H1 (cell line): ENCODE measurements around the gene MRPL1. TPM values are rescaled to one million over a fixed set of nuclear protein-coding genes. Genes with fewer than 3 reads are reported as not detected.

Source experiments
- CTCF ChIA-PET: fragments of 300-600 bp; sonication (Branson Sonifier 250); formaldehyde crosslinking; loops from one replicate; lab custom pipeline; 2021; ENCODE audit not compliant: partially characterized antibody; lab: Charles Lee
- POLR2A ChIA-PET: fragments of 300-600 bp; sonication (Branson Sonifier 250); formaldehyde crosslinking; loops from one replicate; lab custom pipeline; 2021; ENCODE audit warnings: inconsistent platforms; ENCODE audit not compliant: partially characterized antibody; lab: Charles Lee
- DNase-seq, 2 experiments: peaks; one replicate each; pipeline versions ENCODE4 v3.0.0 to v3.0.0-alpha.2; 2010 to 2022; ENCODE audit warnings: low spot score in 2 of 2, low read depth in 1 of 2, mixed read lengths in 1 of 2
- FAIRE-seq: peaks from 2 replicates; lab custom pipeline; 2011; peaks lifted over from hg19 to GRCh38; lab: Jason Lieb, UNC
- H2AFZ ChIP-seq: 2 replicates; pipeline ENCODE4 v1.8.1; 2012; ENCODE audit warnings: low read length, inconsistent platforms
- H2AK5ac ChIP-seq: 2 replicates; pipeline ENCODE4 v1.6.1; 2013; ENCODE audit warnings: low read depth, low read length
- H2BK120ac ChIP-seq: replicated peaks from 2 replicates; pipeline ENCODE3; 2013; ENCODE audit warnings: low read depth, low read length, inconsistent platforms
- H2BK12ac ChIP-seq: 2 replicates; pipeline ENCODE4 v1.6.1; 2013; ENCODE audit warnings: low read depth, low read length
- H2BK15ac ChIP-seq: 2 replicates; pipeline ENCODE4 v1.6.1; 2013; ENCODE audit warnings: low read length
- H2BK20ac ChIP-seq: 2 replicates; pipeline ENCODE4 v1.6.1; 2013; ENCODE audit warnings: low read length
- H2BK5ac ChIP-seq: 2 replicates; pipeline ENCODE4 v1.6.1; 2013; ENCODE audit warnings: low read depth, low read length
- H3K14ac ChIP-seq: 2 replicates; pipeline ENCODE4 v1.6.1; 2013; ENCODE audit warnings: inconsistent platforms; ENCODE audit not compliant: insufficient read length
- H3K18ac ChIP-seq: 2 replicates; pipeline ENCODE4 v1.6.1; 2013; ENCODE audit warnings: low read length; ENCODE audit errors: extremely low read depth
- H3K23ac ChIP-seq: 2 replicates; pipeline ENCODE4 v1.6.1; 2013; ENCODE audit warnings: inconsistent platforms; ENCODE audit not compliant: insufficient read length
- H3K23me2 ChIP-seq: 2 replicates; pipeline ENCODE4 v1.6.1; 2013; ENCODE audit warnings: low read depth, low read length
- H3K27ac ChIP-seq: 2 replicates; pipeline ENCODE4 v1.6.1; 2011; ENCODE audit warnings: low read depth, low read length, inconsistent platforms
- H3K27me3 ChIP-seq, 4 experiments: replicated peaks in 1 of 4; 1 replicate in 1 of 4; 2 replicates in 3 of 4; pipeline versions ENCODE4 v1.6.1 to v1.8.1; 2011 to 2013; ENCODE audit warnings: low read length in 3 of 4, mild to moderate bottlenecking in 3 of 4, inconsistent platforms in 2 of 4, mixed read lengths in 2 of 4, moderate library complexity in 1 of 4; ENCODE audit not compliant: control insufficient read depth in 3 of 4, insufficient read depth in 3 of 4; ENCODE audit errors: extremely low read depth in 1 of 4
- H3K36me3 ChIP-seq, 4 experiments: 2 replicates each; pipeline versions ENCODE4 v1.6.1 to v1.8.1; 2011 to 2013; ENCODE audit warnings: mild to moderate bottlenecking in 4 of 4, low read length in 3 of 4, moderate library complexity in 2 of 4, control low read depth in 1 of 4, inconsistent platforms in 1 of 4; ENCODE audit not compliant: insufficient read depth in 4 of 4, control insufficient read depth in 2 of 4
- H3K4ac ChIP-seq: replicated peaks from 2 replicates; pipeline ENCODE3; 2013; ENCODE audit warnings: low read length, low read depth, mixed read lengths, inconsistent platforms; ENCODE audit not compliant: insufficient read length
- H3K4me1 ChIP-seq, 4 experiments: replicated peaks in 1 of 4; 1 replicate in 1 of 4; 2 replicates in 3 of 4; pipeline versions ENCODE4 v1.6.1 to v1.8.1; 2011 to 2013; ENCODE audit warnings: low read length in 3 of 4, inconsistent platforms in 2 of 4, mixed read lengths in 1 of 4; ENCODE audit not compliant: insufficient read depth in 4 of 4, control insufficient read depth in 3 of 4
- H3K4me2 ChIP-seq, 2 experiments: 2 replicates each; pipeline versions ENCODE4 v1.6.1 to v1.8.1; 2011 to 2013; ENCODE audit warnings: low read depth in 2 of 2, low read length in 2 of 2, control low read depth in 1 of 2, inconsistent platforms in 1 of 2, mild to moderate bottlenecking in 1 of 2; ENCODE audit not compliant: insufficient read depth in 1 of 2
- H3K4me3 ChIP-seq, 4 experiments: fragments of 200-600, 300-600 bp in 1 of 4; sonication (generic), shearing (Covaris generic), sonication (Bioruptor Twin) in 1 of 4; 2 replicates each; pipeline versions ENCODE4 v1.5.1 to v1.8.1; 2011 to 2016; ENCODE audit warnings: low read length in 4 of 4, low read depth in 3 of 4, control low read depth in 2 of 4, inconsistent platforms in 2 of 4, mild to moderate bottlenecking in 2 of 4, mixed read lengths in 1 of 4, moderate library complexity in 1 of 4; ENCODE audit not compliant: insufficient read depth in 2 of 4; ENCODE audit errors: extremely low read depth in 1 of 4
- H3K56ac ChIP-seq: replicated peaks from 2 replicates; pipeline ENCODE3; 2013; ENCODE audit warnings: low read depth, mild to moderate bottlenecking, mixed read lengths, low read length, inconsistent platforms; ENCODE audit not compliant: insufficient read length
- H3K79me1 ChIP-seq: 2 replicates; pipeline ENCODE4 v1.6.1; 2013; ENCODE audit warnings: low read depth, low read length, control low read depth
- H3K79me2 ChIP-seq, 2 experiments: 2 replicates each; pipeline versions ENCODE4 v1.6.1 to v1.8.1; 2012 to 2013; ENCODE audit warnings: low read length in 2 of 2, mild to moderate bottlenecking in 2 of 2, inconsistent platforms in 1 of 2; ENCODE audit not compliant: insufficient read depth in 2 of 2, control insufficient read depth in 1 of 2
- H3K9ac ChIP-seq, 4 experiments: replicated peaks in 1 of 4; 1 replicate in 1 of 4; 2 replicates in 3 of 4; pipeline versions ENCODE4 v1.6.1 to v1.8.1; 2011 to 2013; ENCODE audit warnings: low read depth in 3 of 4, low read length in 3 of 4, control low read depth in 2 of 4, mild to moderate bottlenecking in 2 of 4, moderate library complexity in 2 of 4, inconsistent platforms in 1 of 4; ENCODE audit errors: extremely low read depth in 1 of 4
- H3K9me3 ChIP-seq, 2 experiments: 2 replicates each; pipeline versions ENCODE4 v1.6.1 to v1.8.1; 2012 to 2013; ENCODE audit warnings: mild to moderate bottlenecking in 2 of 2, moderate library complexity in 2 of 2, control low read depth in 1 of 2, inconsistent platforms in 1 of 2, low read depth in 1 of 2, low read length in 1 of 2, mixed read lengths in 1 of 2; ENCODE audit not compliant: insufficient read depth in 2 of 2
- H4K20me1 ChIP-seq, 2 experiments: replicated peaks in 1 of 2; 2 replicates each; pipeline versions ENCODE3 to v1.8.1; 2011 to 2013; ENCODE audit warnings: inconsistent platforms in 2 of 2, low read length in 2 of 2, mild to moderate bottlenecking in 1 of 2; ENCODE audit not compliant: insufficient read depth in 2 of 2, control insufficient read depth in 1 of 2
- H4K5ac ChIP-seq: 2 replicates; pipeline ENCODE4 v1.6.1; 2013; ENCODE audit warnings: low read length, low read depth, mixed read lengths, inconsistent platforms; ENCODE audit not compliant: insufficient read length
- H4K8ac ChIP-seq: 2 replicates; pipeline ENCODE4 v1.8.0; 2013; ENCODE audit warnings: mild to moderate bottlenecking, moderate library complexity, low read length, inconsistent platforms; ENCODE audit not compliant: insufficient read depth; ENCODE audit errors: extremely low read depth
- H4K91ac ChIP-seq: replicated peaks from 2 replicates; pipeline ENCODE3; 2013; ENCODE audit warnings: low read length, mixed read lengths, inconsistent platforms; ENCODE audit not compliant: insufficient read length
- ASH2L ChIP-seq: fragments of 200-600, 300-600 bp; sonication (generic); IDR thresholded peaks from one replicate; pipeline ENCODE4 v1.7.1; 2017; ENCODE audit warnings: low read length
- ATF3 ChIP-seq: IDR thresholded peaks from 2 replicates; pipeline ENCODE4 v1.6.1; 2011; ENCODE audit warnings: low read depth, mild to moderate bottlenecking, low read length; ENCODE audit not compliant: insufficient read depth
- BRCA1 ChIP-seq: IDR thresholded peaks from 2 replicates; pipeline ENCODE4 v1.6.1; 2012; ENCODE audit warnings: low read depth, low read length, improper control_type of control experiment
- CBX5 ChIP-seq: fragments of 300-800, 300-1000 bp; sonication (generic); IDR thresholded peaks from 2 replicates; pipeline ENCODE4 v1.7.1; 2016; ENCODE audit warnings: antibody characterized with exemption, low read length, low read depth
- CBX8 ChIP-seq: fragments of 300-800, 300-1000 bp; sonication (generic); IDR thresholded peaks from 2 replicates; pipeline ENCODE4 v1.7.1; 2016; ENCODE audit warnings: low read depth, low read length, borderline replicate concordance
- E2F6 ChIP-seq: IDR thresholded peaks from 2 replicates; pipeline ENCODE4 v1.6.1; 2012; ENCODE audit warnings: inconsistent platforms
- HDAC2 ChIP-seq, 2 experiments: fragments of 300-600 bp in 1 of 2; sonication (generic) in 1 of 2; IDR thresholded peaks; 2 replicates each; pipeline ENCODE4 v1.6.1; 2011 to 2012; ENCODE audit warnings: low read depth in 2 of 2, low read length in 2 of 2, mild to moderate bottlenecking in 2 of 2, moderate library complexity in 2 of 2, borderline replicate concordance in 1 of 2, inconsistent platforms in 1 of 2
- JUN ChIP-seq: IDR thresholded peaks from 2 replicates; pipeline ENCODE4 v1.6.1; 2011; ENCODE audit warnings: low read depth, mild to moderate bottlenecking, improper control_type of control experiment, low read length
- KDM4A ChIP-seq: IDR thresholded peaks from one replicate; pipeline ENCODE4 v1.7.1; 2012; ENCODE audit warnings: low read depth, mild to moderate bottlenecking, moderate library complexity, low read length, inconsistent platforms; ENCODE audit not compliant: severe bottlenecking
- POU5F1 ChIP-seq: IDR thresholded peaks from 2 replicates; pipeline ENCODE4 v1.6.1; 2011; ENCODE audit warnings: low read depth, mild to moderate bottlenecking, low read length, moderate library complexity
- SP1 ChIP-seq: IDR thresholded peaks from 2 replicates; pipeline ENCODE4 v1.6.1; 2011; ENCODE audit warnings: low read depth, low read length
- YY1 ChIP-seq: IDR thresholded peaks from 2 replicates; pipeline ENCODE4 v1.6.1; 2011; ENCODE audit warnings: low read depth, mild to moderate bottlenecking, low read length
- WGBS, 2 experiments: shearing (Covaris generic) in 1 of 2; methylation state at CpG; one replicate each; pipeline versions ENCODE4 v1.1.6 to v1.1.7; 2013 to 2015; ENCODE audit warnings: low lambda C conversion rate in 2 of 2, mixed read lengths in 2 of 2, inconsistent platforms in 1 of 2, low coverage in 1 of 2, missing lambda C conversion rate in 1 of 2; ENCODE audit not compliant: insufficient replicate concordance in 2 of 2, insufficient coverage in 1 of 2, insufficient read length in 1 of 2; ENCODE audit errors: extremely low coverage in 1 of 2, missing lambda C conversion rate in 1 of 2; 5-methylcytosine and 5-hydroxymethylcytosine counted together
- polyA plus RNA-seq, 7 experiments: library from polyadenylated mRNA; depleted of rRNA in 3 of 7; stranded (reverse) in 5 of 7; unstranded in 2 of 7; fragments of >200 nt in 5 of 7; fragments of 200-250 nt in 2 of 7; gene quantifications; 1 replicate in 5 of 7; 2 replicates in 1 of 7; 4 replicates in 1 of 7; pipeline versions ENCODE4 v1.2.1 to v1.2.3, GENCODE V29; 2011 to 2013; ENCODE audit warnings: missing spikeins in 2 of 7, mixed read lengths in 2 of 7
- total RNA-seq: library from RNA; stranded (reverse); fragmentation: NEBNext Ultra II Directional; extraction: Animal tissue kit (Norgen Biotek cat#: 25700); gene quantifications from 2 replicates; pipeline ENCODE4 v1.2.1, GENCODE V29; 2021

Gene MRPL1
- total and polyA plus RNA-seq, 2 of the 8 experiments (the other 6 are each of a cell fraction or from before 2014, with no cell fraction given) = 9.6 to 37.0 TPM

- FAIRE-seq = no peak
- H4K20me1 ChIP-seq = no peaks in the 10 kb centered on the region
- H3K36me3 ChIP-seq = no peaks in the 10 kb centered on the region
- H2BK5ac ChIP-seq = no peak overlapping the region
- H3K27ac ChIP-seq = no peak overlapping the region
- H2BK15ac ChIP-seq = no peak overlapping the region
- H3K9ac ChIP-seq = no peak overlapping the region
- H3K4me3 ChIP-seq = no peak overlapping the region
- no peak overlapping the region for H3K4me2 ChIP-seq
- H3K27me3 ChIP-seq = no peaks in the 10 kb centered on the region
- peaks cover 5% of the 10 kb centered on the region; the same call in 1 of the 2 replicates for H3K23me2 ChIP-seq
- H4K8ac ChIP-seq = no peak overlapping the region
- H2BK120ac ChIP-seq = no peak overlapping the region
- H3K56ac ChIP-seq = no peak overlapping the region
- no peak overlapping the region for H3K23ac ChIP-seq
- H3K14ac ChIP-seq = no peak overlapping the region
- TF ChIP-seq POU5F1 (no peak), YY1 (no peak), ATF3 (no peak), CBX5 (no peak), CBX8 (no peak), KDM4A (no peak), SP1 (no peak), BRCA1 (no peak), ASH2L (no peak), JUN (no peak), E2F6 (no peak), HDAC2 (IDR thresholded peaks at IDR 0.05; ENCODE audit: borderline replicate concordance in 1 of 2, low read depth in 2 of 2, low read length in 2 of 2) (no peak)
- H3K4ac ChIP-seq = no peak overlapping the region
- ChIA-PET POLR2A (no interaction called here), CTCF (interaction anchor here (0.7 to 1.2 kb wide), 2 partner anchors 18 to 28 kb away, joined by 3 read pairs; no protein-coding TSS in a partner anchor)
- H4K91ac ChIP-seq = no peak overlapping the region
- peaks cover 0 to 10% of the 10 kb centered on the region in 2 experiments; a peak in 3 of 4 replicates for H3K79me2 ChIP-seq
- H2BK12ac ChIP-seq = no peak overlapping the region
- no peak for DNase-seq
- H3K18ac ChIP-seq = no peak overlapping the region
- H3K9me3 ChIP-seq = no peaks in the 10 kb centered on the region
- no peak overlapping the region for H2BK20ac ChIP-seq
- H3K79me1 ChIP-seq = no peaks in the 10 kb centered on the region
- H3K4me1 ChIP-seq = peaks cover 0 to 8% (median 2%) of the 10 kb centered on the region in 4 experiments; a peak in 3 of 7 replicates
- WGBS, 2 experiments = 100% methylated on average over 3 of the region's 3 CpGs; no CpG with 5 or more reads in 1 of the 2 experiments
- no peak overlapping the region for H2AFZ ChIP-seq
- no peak overlapping the region for H2AK5ac ChIP-seq
- no peak overlapping the region for H4K5ac ChIP-seq
Measured at GRCh38 chr4:77859256-77859655, 3.4 kb upstream of the MRPL1 start.
